H1 (cell line): ENCODE data around the gene ACOT7. TPM values are rescaled to one million over a fixed set of nuclear protein-coding genes. Genes with fewer than 3 reads are reported as not detected.

Experiments used
- CTCF ChIA-PET: fragments of 300-600 bp; sonication (Branson Sonifier 250); formaldehyde crosslinking; loops from one replicate; lab custom pipeline; 2021; ENCODE audit not compliant: partially characterized antibody; lab: Charles Lee
- POLR2A ChIA-PET: fragments of 300-600 bp; sonication (Branson Sonifier 250); formaldehyde crosslinking; loops from one replicate; lab custom pipeline; 2021; ENCODE audit warnings: inconsistent platforms; ENCODE audit not compliant: partially characterized antibody; lab: Charles Lee
- DNase-seq, 2 experiments: peaks; one replicate each; pipeline versions ENCODE4 v3.0.0 to v3.0.0-alpha.2; 2010 to 2022; ENCODE audit warnings: low spot score in 2 of 2, low read depth in 1 of 2, mixed read lengths in 1 of 2
- FAIRE-seq: peaks from 2 replicates; lab custom pipeline; 2011; peaks lifted over from hg19 to GRCh38; lab: Jason Lieb, UNC
- H2AFZ ChIP-seq: 2 replicates; pipeline ENCODE4 v1.8.1; 2012; ENCODE audit warnings: low read length, inconsistent platforms
- H2AK5ac ChIP-seq: 2 replicates; pipeline ENCODE4 v1.6.1; 2013; ENCODE audit warnings: low read depth, low read length
- H2BK120ac ChIP-seq: replicated peaks from 2 replicates; pipeline ENCODE3; 2013; ENCODE audit warnings: low read depth, low read length, inconsistent platforms
- H2BK12ac ChIP-seq: 2 replicates; pipeline ENCODE4 v1.6.1; 2013; ENCODE audit warnings: low read depth, low read length
- H2BK15ac ChIP-seq: 2 replicates; pipeline ENCODE4 v1.6.1; 2013; ENCODE audit warnings: low read length
- H2BK20ac ChIP-seq: 2 replicates; pipeline ENCODE4 v1.6.1; 2013; ENCODE audit warnings: low read length
- H2BK5ac ChIP-seq: 2 replicates; pipeline ENCODE4 v1.6.1; 2013; ENCODE audit warnings: low read depth, low read length
- H3K14ac ChIP-seq: 2 replicates; pipeline ENCODE4 v1.6.1; 2013; ENCODE audit warnings: inconsistent platforms; ENCODE audit not compliant: insufficient read length
- H3K18ac ChIP-seq: 2 replicates; pipeline ENCODE4 v1.6.1; 2013; ENCODE audit warnings: low read length; ENCODE audit errors: extremely low read depth
- H3K23ac ChIP-seq: 2 replicates; pipeline ENCODE4 v1.6.1; 2013; ENCODE audit warnings: inconsistent platforms; ENCODE audit not compliant: insufficient read length
- H3K23me2 ChIP-seq: 2 replicates; pipeline ENCODE4 v1.6.1; 2013; ENCODE audit warnings: low read depth, low read length
- H3K27ac ChIP-seq: 2 replicates; pipeline ENCODE4 v1.6.1; 2011; ENCODE audit warnings: low read depth, low read length, inconsistent platforms
- H3K27me3 ChIP-seq, 4 experiments: replicated peaks in 1 of 4; 1 replicate in 1 of 4; 2 replicates in 3 of 4; pipeline versions ENCODE4 v1.6.1 to v1.8.1; 2011 to 2013; ENCODE audit warnings: low read length in 3 of 4, mild to moderate bottlenecking in 3 of 4, inconsistent platforms in 2 of 4, mixed read lengths in 2 of 4, moderate library complexity in 1 of 4; ENCODE audit not compliant: control insufficient read depth in 3 of 4, insufficient read depth in 3 of 4; ENCODE audit errors: extremely low read depth in 1 of 4
- H3K36me3 ChIP-seq, 4 experiments: 2 replicates each; pipeline versions ENCODE4 v1.6.1 to v1.8.1; 2011 to 2013; ENCODE audit warnings: mild to moderate bottlenecking in 4 of 4, low read length in 3 of 4, moderate library complexity in 2 of 4, control low read depth in 1 of 4, inconsistent platforms in 1 of 4; ENCODE audit not compliant: insufficient read depth in 4 of 4, control insufficient read depth in 2 of 4
- H3K4ac ChIP-seq: replicated peaks from 2 replicates; pipeline ENCODE3; 2013; ENCODE audit warnings: low read length, low read depth, mixed read lengths, inconsistent platforms; ENCODE audit not compliant: insufficient read length
- H3K4me1 ChIP-seq, 4 experiments: replicated peaks in 1 of 4; 1 replicate in 1 of 4; 2 replicates in 3 of 4; pipeline versions ENCODE4 v1.6.1 to v1.8.1; 2011 to 2013; ENCODE audit warnings: low read length in 3 of 4, inconsistent platforms in 2 of 4, mixed read lengths in 1 of 4; ENCODE audit not compliant: insufficient read depth in 4 of 4, control insufficient read depth in 3 of 4
- H3K4me2 ChIP-seq, 2 experiments: 2 replicates each; pipeline versions ENCODE4 v1.6.1 to v1.8.1; 2011 to 2013; ENCODE audit warnings: low read depth in 2 of 2, low read length in 2 of 2, control low read depth in 1 of 2, inconsistent platforms in 1 of 2, mild to moderate bottlenecking in 1 of 2; ENCODE audit not compliant: insufficient read depth in 1 of 2
- H3K4me3 ChIP-seq, 4 experiments: fragments of 200-600, 300-600 bp in 1 of 4; sonication (generic), shearing (Covaris generic), sonication (Bioruptor Twin) in 1 of 4; 2 replicates each; pipeline versions ENCODE4 v1.5.1 to v1.8.1; 2011 to 2016; ENCODE audit warnings: low read length in 4 of 4, low read depth in 3 of 4, control low read depth in 2 of 4, inconsistent platforms in 2 of 4, mild to moderate bottlenecking in 2 of 4, mixed read lengths in 1 of 4, moderate library complexity in 1 of 4; ENCODE audit not compliant: insufficient read depth in 2 of 4; ENCODE audit errors: extremely low read depth in 1 of 4
- H3K56ac ChIP-seq: replicated peaks from 2 replicates; pipeline ENCODE3; 2013; ENCODE audit warnings: low read depth, mild to moderate bottlenecking, mixed read lengths, low read length, inconsistent platforms; ENCODE audit not compliant: insufficient read length
- H3K79me1 ChIP-seq: 2 replicates; pipeline ENCODE4 v1.6.1; 2013; ENCODE audit warnings: low read depth, low read length, control low read depth
- H3K79me2 ChIP-seq, 2 experiments: 2 replicates each; pipeline versions ENCODE4 v1.6.1 to v1.8.1; 2012 to 2013; ENCODE audit warnings: low read length in 2 of 2, mild to moderate bottlenecking in 2 of 2, inconsistent platforms in 1 of 2; ENCODE audit not compliant: insufficient read depth in 2 of 2, control insufficient read depth in 1 of 2
- H3K9ac ChIP-seq, 4 experiments: replicated peaks in 1 of 4; 1 replicate in 1 of 4; 2 replicates in 3 of 4; pipeline versions ENCODE4 v1.6.1 to v1.8.1; 2011 to 2013; ENCODE audit warnings: low read depth in 3 of 4, low read length in 3 of 4, control low read depth in 2 of 4, mild to moderate bottlenecking in 2 of 4, moderate library complexity in 2 of 4, inconsistent platforms in 1 of 4; ENCODE audit errors: extremely low read depth in 1 of 4
- H3K9me3 ChIP-seq, 2 experiments: 2 replicates each; pipeline versions ENCODE4 v1.6.1 to v1.8.1; 2012 to 2013; ENCODE audit warnings: mild to moderate bottlenecking in 2 of 2, moderate library complexity in 2 of 2, control low read depth in 1 of 2, inconsistent platforms in 1 of 2, low read depth in 1 of 2, low read length in 1 of 2, mixed read lengths in 1 of 2; ENCODE audit not compliant: insufficient read depth in 2 of 2
- H4K20me1 ChIP-seq, 2 experiments: replicated peaks in 1 of 2; 2 replicates each; pipeline versions ENCODE3 to v1.8.1; 2011 to 2013; ENCODE audit warnings: inconsistent platforms in 2 of 2, low read length in 2 of 2, mild to moderate bottlenecking in 1 of 2; ENCODE audit not compliant: insufficient read depth in 2 of 2, control insufficient read depth in 1 of 2
- H4K5ac ChIP-seq: 2 replicates; pipeline ENCODE4 v1.6.1; 2013; ENCODE audit warnings: low read length, low read depth, mixed read lengths, inconsistent platforms; ENCODE audit not compliant: insufficient read length
- H4K8ac ChIP-seq: 2 replicates; pipeline ENCODE4 v1.8.0; 2013; ENCODE audit warnings: mild to moderate bottlenecking, moderate library complexity, low read length, inconsistent platforms; ENCODE audit not compliant: insufficient read depth; ENCODE audit errors: extremely low read depth
- H4K91ac ChIP-seq: replicated peaks from 2 replicates; pipeline ENCODE3; 2013; ENCODE audit warnings: low read length, mixed read lengths, inconsistent platforms; ENCODE audit not compliant: insufficient read length
- CREB1 ChIP-seq: IDR thresholded peaks from 2 replicates; pipeline ENCODE4 v1.6.1; 2012; ENCODE audit warnings: inconsistent platforms
- EZH2 ChIP-seq: fragments of 200-600 bp; sonication (generic); IDR thresholded peaks from 2 replicates; pipeline ENCODE4 v1.7.1; 2012; ENCODE audit warnings: low read depth, mild to moderate bottlenecking, moderate library complexity, low read length, inconsistent platforms; ENCODE audit not compliant: severe bottlenecking
- JUN ChIP-seq: IDR thresholded peaks from 2 replicates; pipeline ENCODE4 v1.6.1; 2011; ENCODE audit warnings: low read depth, mild to moderate bottlenecking, improper control_type of control experiment, low read length
- MAFK ChIP-seq: IDR thresholded peaks from 2 replicates; pipeline ENCODE4 v1.6.1; 2012; ENCODE audit warnings: low read depth, mild to moderate bottlenecking, improper control_type of control experiment, low read length
- RXRA ChIP-seq: IDR thresholded peaks from 2 replicates; pipeline ENCODE4 v1.6.1; 2011; ENCODE audit warnings: low read depth, mild to moderate bottlenecking, low read length, moderate library complexity; ENCODE audit not compliant: insufficient read depth
- SAP30 ChIP-seq: fragments of 300-600 bp; sonication (generic); IDR thresholded peaks from 2 replicates; pipeline ENCODE4 v1.7.1; 2012; ENCODE audit warnings: low read length, moderate library complexity, mild to moderate bottlenecking, inconsistent platforms; ENCODE audit not compliant: insufficient read depth, insufficient replicate concordance
- SP2 ChIP-seq: IDR thresholded peaks from 2 replicates; pipeline ENCODE4 v1.6.1; 2012; ENCODE audit warnings: mild to moderate bottlenecking, low read length, inconsistent platforms
- SP4 ChIP-seq: IDR thresholded peaks from 2 replicates; pipeline ENCODE4 v1.6.1; 2012; ENCODE audit warnings: low read length, inconsistent platforms
- SRF ChIP-seq: IDR thresholded peaks from 2 replicates; pipeline ENCODE4 v1.6.1; 2011; ENCODE audit warnings: mild to moderate bottlenecking, low read depth, low read length, moderate library complexity
- TBP ChIP-seq: IDR thresholded peaks from 2 replicates; pipeline ENCODE4 v1.6.1; 2011; ENCODE audit warnings: low read depth, low read length, improper control_type of control experiment
- YY1 ChIP-seq: IDR thresholded peaks from 2 replicates; pipeline ENCODE4 v1.6.1; 2011; ENCODE audit warnings: low read depth, mild to moderate bottlenecking, low read length
- WGBS, 2 experiments: shearing (Covaris generic) in 1 of 2; methylation state at CpG; one replicate each; pipeline versions ENCODE4 v1.1.6 to v1.1.7; 2013 to 2015; ENCODE audit warnings: low lambda C conversion rate in 2 of 2, mixed read lengths in 2 of 2, inconsistent platforms in 1 of 2, low coverage in 1 of 2, missing lambda C conversion rate in 1 of 2; ENCODE audit not compliant: insufficient replicate concordance in 2 of 2, insufficient coverage in 1 of 2, insufficient read length in 1 of 2; ENCODE audit errors: extremely low coverage in 1 of 2, missing lambda C conversion rate in 1 of 2; 5-methylcytosine and 5-hydroxymethylcytosine counted together
- polyA plus RNA-seq, 7 experiments: library from polyadenylated mRNA; depleted of rRNA in 3 of 7; stranded (reverse) in 5 of 7; unstranded in 2 of 7; fragments of >200 nt in 5 of 7; fragments of 200-250 nt in 2 of 7; gene quantifications; 1 replicate in 5 of 7; 2 replicates in 1 of 7; 4 replicates in 1 of 7; pipeline versions ENCODE4 v1.2.1 to v1.2.3, GENCODE V29; 2011 to 2013; ENCODE audit warnings: missing spikeins in 2 of 7, mixed read lengths in 2 of 7
- total RNA-seq: library from RNA; stranded (reverse); fragmentation: NEBNext Ultra II Directional; extraction: Animal tissue kit (Norgen Biotek cat#: 25700); gene quantifications from 2 replicates; pipeline ENCODE4 v1.2.1, GENCODE V29; 2021
- TF ChIP-seq, protein P1 (sequence below): IDR thresholded peaks from 2 replicates; pipeline ENCODE4 v1.6.1; 2012; ENCODE audit warnings: inconsistent platforms
- TF ChIP-seq, protein P2 (sequence below): IDR thresholded peaks from 2 replicates; pipeline ENCODE4 v1.6.1; 2012; ENCODE audit warnings: inconsistent platforms

The ACOT7 gene
- total and polyA plus RNA-seq, 2 of the 8 experiments (the other 6 are each of a cell fraction or from before 2014, with no cell fraction given), result 151 to 214 TPM

DNA sequence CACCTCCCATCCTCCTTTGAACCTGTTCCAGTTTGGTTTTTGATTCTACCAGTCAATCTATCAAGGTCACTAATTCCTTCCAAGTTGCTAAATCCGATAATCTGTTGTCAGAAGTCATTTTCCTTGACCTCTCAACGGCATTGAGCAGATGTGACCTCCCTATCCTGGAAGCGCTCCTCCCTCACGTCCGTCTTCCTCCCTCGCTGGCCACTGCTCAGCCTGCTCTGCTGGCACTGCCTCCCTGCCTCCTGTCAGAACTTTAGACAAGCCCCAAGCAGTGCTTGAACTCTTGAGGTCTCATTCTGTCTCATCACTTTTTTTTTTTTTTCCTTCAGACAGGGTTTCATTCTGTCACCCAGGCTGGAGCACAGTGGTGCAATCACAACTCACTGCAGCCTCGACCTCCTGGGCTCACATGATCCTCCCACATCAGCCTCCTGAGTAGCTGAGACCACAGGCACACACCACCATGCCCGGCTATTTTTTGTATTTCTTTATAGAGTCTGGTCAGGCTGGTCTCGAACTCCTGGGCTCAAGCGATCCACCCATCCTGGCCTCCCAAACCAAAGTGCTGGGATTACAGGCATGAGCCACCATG is 4.4 kb upstream of the ACOT7 start:
- POLR2A ChIA-PET, result interaction anchor here (0.8 to 1.3 kb wide), 2 partner anchors 16 to 39 kb away, joined by 3 to 4 read pairs; no protein-coding TSS in a partner anchor
- DNase-seq, result no peak
- WGBS, 2 experiments, result 87% methylated on average over 10 of the region's 10 CpGs; no CpG with 5 or more reads in 1 of the 2 experiments
- H3K9ac ChIP-seq, result no peak overlapping the region
- no peak overlapping the region for H2BK5ac ChIP-seq
- H3K4ac ChIP-seq, result no peak overlapping the region
- no peak overlapping the region for H2AK5ac ChIP-seq
- H2AFZ ChIP-seq, result no peak overlapping the region
- H3K18ac ChIP-seq, result no peak overlapping the region
- CTCF ChIA-PET, result interaction anchor here (0.8 to 58.4 kb wide), 9 partner anchors 12 to 152 kb away, joined by 3 to 1769 read pairs (median 5); no protein-coding TSS in a partner anchor
- peak overlapping the region; percentile 52 for H3K23ac ChIP-seq
- no peaks in the 10 kb centered on the region; the same call in 1 of the 2 replicates for H3K23me2 ChIP-seq
- no peak overlapping the region for H2BK20ac ChIP-seq
- no peak overlapping the region for H3K4me2 ChIP-seq
- no peaks in the 10 kb centered on the region for H3K79me1 ChIP-seq
- H4K91ac ChIP-seq, result no peak overlapping the region
- no peak overlapping the region for H3K14ac ChIP-seq
- H3K79me2 ChIP-seq, result no peaks in the 10 kb centered on the region
- no peak overlapping the region for H2BK120ac ChIP-seq
- H4K5ac ChIP-seq, result no peak overlapping the region
- H4K8ac ChIP-seq, result no peak overlapping the region
- no peaks in the 10 kb centered on the region for H3K36me3 ChIP-seq
- no peak overlapping the region for H3K56ac ChIP-seq
- H3K27ac ChIP-seq, result no peak overlapping the region
- H3K27me3 ChIP-seq, result no peaks in the 10 kb centered on the region
- H2BK12ac ChIP-seq, result 0 out of 2 replicates have a peak overlapping the region, but pooled peaks have one; percentile 60
- H3K4me1 ChIP-seq, result peaks cover 0 to 4% (median 4%) of the 10 kb centered on the region in 4 experiments; a peak in 3 of 7 replicates
- no peak overlapping the region for H2BK15ac ChIP-seq
- no peaks in the 10 kb centered on the region; a peak in 1 of 4 replicates for H3K9me3 ChIP-seq
- no peak overlapping the region for H3K4me3 ChIP-seq
- FAIRE-seq, result no peak
- no peaks in the 10 kb centered on the region for H4K20me1 ChIP-seq
- TF ChIP-seq JUN (no peak), SP4 (no peak), CREB1 (no peak), MAFK (no peak), TBP (no peak), RXRA (no peak), SAP30 (no peak), EZH2 (no peak), YY1 (no peak), SP2 (no peak), SRF (no peak)
- TF ChIP-seq, protein P1, sequence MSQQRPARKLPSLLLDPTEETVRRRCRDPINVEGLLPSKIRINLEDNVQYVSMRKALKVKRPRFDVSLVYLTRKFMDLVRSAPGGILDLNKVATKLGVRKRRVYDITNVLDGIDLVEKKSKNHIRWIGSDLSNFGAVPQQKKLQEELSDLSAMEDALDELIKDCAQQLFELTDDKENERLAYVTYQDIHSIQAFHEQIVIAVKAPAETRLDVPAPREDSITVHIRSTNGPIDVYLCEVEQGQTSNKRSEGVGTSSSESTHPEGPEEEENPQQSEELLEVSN, result no peak
- TF ChIP-seq, protein P2, sequence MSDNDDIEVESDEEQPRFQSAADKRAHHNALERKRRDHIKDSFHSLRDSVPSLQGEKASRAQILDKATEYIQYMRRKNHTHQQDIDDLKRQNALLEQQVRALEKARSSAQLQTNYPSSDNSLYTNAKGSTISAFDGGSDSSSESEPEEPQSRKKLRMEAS, result no peak
